ENCODE data around the gene SRGAP1.

SRGAP1 gene

GRCh38 chr12:63894132-63894531 is 49.6 kb downstream of the SRGAP1 start:
- no peak overlapping the region for H3K4me3 ChIP-seq
- no peak for TF ChIP-seq CTCF (IDR thresholded peaks at IDR 0.05)
- H3K27ac ChIP-seq, result no peak overlapping the region
- DNase-seq (ENCODE audit: low spot score), result no peak

DNA sequence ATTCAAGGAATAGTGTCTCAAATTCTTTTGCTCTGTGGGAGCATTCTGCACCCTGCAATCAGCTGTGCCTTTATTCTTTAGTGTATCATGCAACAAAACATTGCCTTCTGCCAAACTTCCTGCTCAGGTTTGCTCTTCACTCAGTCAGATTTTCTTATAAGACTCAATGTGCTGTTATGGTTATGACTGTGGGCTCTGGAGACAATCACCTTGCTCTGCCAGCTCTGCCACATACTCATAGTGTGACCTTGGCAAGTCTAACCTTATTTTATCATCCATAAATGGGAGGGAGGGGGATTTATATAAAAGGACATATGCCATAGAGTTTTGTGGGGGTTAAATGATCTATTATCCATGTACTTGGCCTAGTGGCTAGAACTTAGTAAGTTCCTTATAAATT is 51.3 kb downstream of the SRGAP1 start:
- no peak for DNase-seq (ENCODE audit: low spot score)
- Histone ChIP-seq H3K27ac (no peak overlapping the region), H3K4me3 (no peak overlapping the region)
- no peak for TF ChIP-seq CTCF (IDR thresholded peaks at IDR 0.05)

- Histone ChIP-seq H3K27ac (no peak overlapping the region), H3K4me3 (no peak overlapping the region)
- TF ChIP-seq CTCF (IDR thresholded peaks at IDR 0.05), result no peak
- no peak for DNase-seq (ENCODE audit: low spot score)
Measured at GRCh38 chr12:63897931-63898330, 53.4 kb downstream of the SRGAP1 start.

- DNase-seq (ENCODE audit: low spot score), result no peak
- H3K4me3 ChIP-seq, result no peak overlapping the region
- TF ChIP-seq CTCF (IDR thresholded peaks at IDR 0.05), result no peak
- no peak overlapping the region for H3K27ac ChIP-seq
Measured at GRCh38 chr12:63898764-63899337, 54.4 kb downstream of the SRGAP1 start.

GRCh38 chr12:63899396-63899795 is 54.9 kb downstream of the SRGAP1 start:
- TF ChIP-seq CTCF (IDR thresholded peaks at IDR 0.05), result no peak
- Histone ChIP-seq H3K4me3 (no peak overlapping the region), H3K27ac (no peak overlapping the region)
- no peak for DNase-seq (ENCODE audit: low spot score)

DNA sequence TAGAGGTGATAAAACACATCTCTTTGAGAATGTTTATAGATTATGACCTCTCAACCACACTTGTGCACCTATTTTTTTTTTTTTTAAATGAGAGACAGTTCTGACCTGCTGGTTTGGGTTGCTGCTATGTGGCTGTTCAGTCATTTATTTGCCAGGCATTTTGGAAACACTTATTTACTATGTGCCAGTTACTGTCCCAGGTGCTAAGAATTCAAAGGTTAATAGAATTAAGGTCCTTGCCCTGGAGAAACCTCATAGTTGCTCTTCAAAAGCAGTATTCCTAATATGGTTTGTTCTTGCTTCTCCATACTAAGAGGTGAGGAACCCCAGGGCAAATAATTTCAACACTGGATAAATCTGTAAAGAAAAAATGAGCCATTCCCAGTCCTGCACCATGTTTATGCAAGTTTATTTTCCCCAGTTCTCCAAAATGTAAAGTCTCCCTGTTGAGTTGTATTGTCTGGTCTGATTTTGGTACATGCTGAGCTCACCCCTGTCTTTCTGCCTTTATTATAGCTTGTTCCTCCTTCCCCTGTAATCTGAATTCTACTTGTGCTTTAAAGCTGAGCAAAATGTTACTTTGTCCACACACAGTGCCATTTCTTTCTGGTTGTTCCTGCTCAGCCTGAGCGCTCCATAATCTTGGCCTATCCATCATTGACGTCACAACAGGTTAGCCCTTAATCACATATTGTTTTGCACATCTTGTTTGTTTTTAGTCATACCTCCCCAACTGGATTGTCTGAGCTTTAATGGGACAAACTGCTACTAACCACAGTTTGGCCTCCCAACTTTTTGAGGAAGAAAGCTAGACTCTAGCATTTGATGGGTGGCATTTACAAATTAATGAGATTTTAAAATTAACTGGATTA is 56.7 kb downstream of the SRGAP1 start:
- Histone ChIP-seq H3K27ac (no peak overlapping the region), H3K4me3 (no peak overlapping the region)
- DNase-seq (ENCODE audit: low spot score), result no peak
- no peak for TF ChIP-seq CTCF (IDR thresholded peaks at IDR 0.05)

DNA sequence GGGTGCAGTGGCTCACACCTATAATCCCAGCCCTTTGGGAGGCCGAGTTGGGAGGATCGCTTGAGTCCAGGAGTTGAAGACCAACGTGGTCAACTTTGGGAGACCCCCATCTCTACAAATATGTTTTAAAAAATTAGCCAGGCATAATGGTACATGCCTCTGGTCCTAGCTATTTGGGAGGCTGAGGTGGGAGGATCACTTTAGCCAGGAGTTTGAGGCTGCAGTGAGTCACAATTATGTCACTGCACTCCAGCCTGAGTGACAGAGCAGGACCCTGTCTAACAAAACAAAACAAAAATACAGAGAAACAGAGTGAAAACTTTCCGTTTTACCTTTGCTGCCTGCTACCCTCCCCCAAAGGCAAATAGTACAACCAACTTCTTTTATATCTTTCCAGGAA is 60.2 kb downstream of the SRGAP1 start:
- H3K27ac ChIP-seq, result no peak overlapping the region
- no peak for TF ChIP-seq CTCF (IDR thresholded peaks at IDR 0.05)
- no peak for DNase-seq (ENCODE audit: low spot score)
- no peak overlapping the region for H3K4me3 ChIP-seq
